Ecto neural progenitor cell (in vitro differentiated cells): Measurements from ENCODE around the gene B9D1.

Experiments used
- DNase-seq: peaks from one replicate; pipeline ENCODE4 v3.0.0-alpha.2; 2018; ENCODE audit warnings: low spot score

Gene B9D1

GRCh38 chr17:19319771-19320505 is 42.6 kb downstream of the B9D1 start:
- DNase-seq = no peak

DNA sequence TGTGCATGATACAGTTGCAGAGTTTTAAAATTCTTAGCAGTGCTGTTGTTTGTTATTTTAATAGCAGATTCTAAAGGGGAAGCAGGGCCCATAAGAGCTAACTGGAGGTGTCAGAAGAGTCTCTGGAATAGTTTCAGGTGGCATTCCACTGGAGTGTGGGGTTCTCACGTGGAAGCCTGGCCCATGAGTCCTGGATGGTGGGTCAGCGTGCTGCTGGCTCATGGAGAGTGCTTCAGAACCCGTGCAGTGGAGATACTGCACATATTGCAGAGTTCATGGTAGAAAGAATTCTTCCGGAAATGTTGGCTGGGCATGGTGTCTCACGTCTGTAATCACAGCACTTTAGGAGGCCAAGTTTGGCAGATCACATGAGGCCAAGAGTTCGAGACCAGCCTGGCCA is 43.9 kb downstream of the B9D1 start:
- no peak for DNase-seq

- peak; percentile 91 for DNase-seq
Observed at GRCh38 chr17:19317359-19318095, 45.0 kb downstream of the B9D1 start.

DNA sequence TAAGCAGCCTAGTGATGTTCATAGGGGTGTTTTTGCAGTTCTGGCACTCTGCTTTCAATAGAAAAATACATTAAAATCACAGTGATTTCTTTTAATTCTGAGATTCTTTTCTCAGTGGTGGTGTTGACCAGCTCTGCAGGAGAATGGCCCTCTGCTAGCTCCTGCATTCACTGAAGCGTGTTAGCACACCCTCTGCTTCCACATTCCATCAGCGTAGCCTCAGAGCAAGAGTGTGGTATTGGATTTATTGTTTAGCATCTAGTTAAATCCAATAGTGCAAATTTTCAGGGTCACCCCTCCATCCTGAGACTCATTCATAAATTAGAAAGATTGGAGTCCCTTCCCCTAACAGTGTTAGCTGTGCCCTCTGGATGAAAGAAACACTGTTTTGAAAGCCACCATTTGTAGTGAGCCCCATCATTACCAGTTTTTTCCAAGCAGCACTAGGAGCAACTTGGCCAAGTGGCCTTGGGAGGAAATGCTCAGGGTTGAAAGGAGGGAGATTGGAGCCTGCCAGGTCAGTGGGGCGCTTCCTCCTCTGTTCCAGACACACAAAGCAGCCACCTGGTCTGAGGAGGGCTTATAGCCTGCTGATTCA is 45.7 kb downstream of the B9D1 start:
- DNase-seq = no peak

- no peak for DNase-seq
Observed at GRCh38 chr17:19315104-19315503, 47.4 kb downstream of the B9D1 start.

GRCh38 chr17:19313746-19314651 is 48.5 kb downstream of the B9D1 start:
- no peak for DNase-seq

- no peak for DNase-seq
Observed at GRCh38 chr17:19313066-19313745, 49.3 kb downstream of the B9D1 start.

DNA sequence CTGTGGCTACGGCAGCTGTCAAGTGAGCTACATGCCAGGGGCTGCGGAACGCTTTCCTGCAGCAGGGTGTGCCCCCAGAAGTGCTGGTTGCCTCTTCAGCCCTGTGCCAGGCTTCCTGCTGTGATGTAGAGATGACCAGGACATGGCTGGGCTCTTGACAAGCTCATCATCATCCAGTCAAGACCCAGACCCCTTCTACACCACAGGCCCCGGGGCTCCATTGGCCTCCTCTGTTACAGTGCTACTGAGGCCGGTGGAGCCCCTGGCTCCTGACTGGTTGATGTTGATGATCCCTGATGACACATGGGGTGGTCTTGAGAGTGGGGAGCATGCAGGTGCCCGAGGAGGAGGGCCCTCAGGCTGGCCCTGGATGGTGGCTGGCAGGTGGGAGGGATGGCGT is 50.1 kb downstream of the B9D1 start:
- DNase-seq = no peak

DNA sequence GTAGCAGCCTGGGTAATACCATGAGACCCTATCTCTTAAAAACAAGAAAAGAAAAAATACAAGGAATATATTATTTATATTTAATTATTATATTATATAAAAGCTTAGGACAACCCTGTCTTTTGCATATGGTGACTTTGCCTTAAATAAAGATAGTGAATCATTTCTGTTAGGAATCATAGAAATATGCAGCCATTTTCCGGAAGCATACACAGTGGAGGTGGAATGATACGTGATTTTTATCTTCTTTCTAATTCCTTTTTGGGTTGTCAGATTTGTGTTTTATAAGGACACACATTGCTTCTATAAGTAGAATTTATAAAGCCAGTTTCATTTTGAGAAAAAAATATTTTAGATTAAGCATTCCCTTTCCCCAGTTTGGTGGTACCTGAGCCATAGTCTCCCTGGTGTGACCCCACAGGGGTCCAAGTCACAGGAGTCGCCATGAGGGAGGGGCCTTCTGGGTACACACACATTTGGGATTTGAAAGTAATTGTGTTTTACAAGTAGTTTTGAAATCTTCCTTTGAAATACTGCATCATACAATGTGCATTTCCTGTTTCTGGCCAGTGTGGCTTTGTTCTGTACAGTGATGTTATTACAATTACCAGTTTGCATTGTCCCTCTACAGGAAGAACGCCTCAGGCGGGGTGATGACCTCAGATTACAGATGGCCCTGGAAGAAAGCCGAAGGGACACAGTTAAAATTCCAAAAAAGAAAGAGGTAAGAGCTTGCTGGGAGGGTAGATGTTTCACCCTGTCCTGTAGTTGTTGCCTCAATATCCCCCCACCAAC is 50.9 kb downstream of the B9D1 start:
- no peak for DNase-seq

GRCh38 chr17:19311016-19311415 is 51.5 kb downstream of the B9D1 start:
- no peak for DNase-seq

DNA sequence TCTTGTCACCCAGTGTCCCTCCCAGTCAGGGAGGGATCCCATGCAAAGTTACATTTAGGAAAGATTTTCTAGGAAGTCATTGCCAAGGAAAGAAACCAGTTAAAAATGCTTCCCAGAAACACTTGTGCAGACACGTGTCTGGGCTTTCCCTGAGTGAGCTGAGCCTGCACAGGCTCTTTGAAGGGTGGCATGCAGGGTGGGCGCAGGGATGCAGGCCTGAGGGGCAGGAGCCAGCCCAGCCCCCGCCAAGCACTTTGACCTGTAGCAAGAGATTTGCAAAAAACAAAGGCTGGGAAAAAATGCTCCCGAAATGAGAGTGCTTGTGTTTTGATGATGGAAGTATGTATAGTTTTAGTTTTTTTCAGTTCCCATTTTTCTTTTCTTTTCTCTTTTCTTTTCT is 52.4 kb downstream of the B9D1 start:
- DNase-seq = no peak

DNA sequence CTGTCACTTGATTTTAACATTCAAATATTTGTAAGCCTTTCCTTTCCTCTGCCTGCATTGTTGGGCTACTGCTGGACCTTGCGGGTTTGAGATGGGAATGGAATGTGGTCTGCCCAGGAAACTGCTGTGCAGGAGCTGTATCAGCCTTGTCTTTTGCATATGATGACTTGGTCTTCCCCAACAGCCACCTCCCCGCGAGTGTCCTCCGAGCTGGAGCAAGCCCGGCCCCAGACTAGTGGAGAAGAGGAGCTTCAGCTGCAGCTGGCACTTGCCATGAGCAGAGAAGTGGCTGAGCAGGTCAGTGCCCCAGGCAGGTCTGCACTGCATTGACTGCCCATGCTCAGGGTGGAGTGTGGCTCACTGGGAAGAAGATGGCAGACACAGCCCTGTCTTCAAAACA is 52.8 kb downstream of the B9D1 start:
- DNase-seq = no peak

DNA sequence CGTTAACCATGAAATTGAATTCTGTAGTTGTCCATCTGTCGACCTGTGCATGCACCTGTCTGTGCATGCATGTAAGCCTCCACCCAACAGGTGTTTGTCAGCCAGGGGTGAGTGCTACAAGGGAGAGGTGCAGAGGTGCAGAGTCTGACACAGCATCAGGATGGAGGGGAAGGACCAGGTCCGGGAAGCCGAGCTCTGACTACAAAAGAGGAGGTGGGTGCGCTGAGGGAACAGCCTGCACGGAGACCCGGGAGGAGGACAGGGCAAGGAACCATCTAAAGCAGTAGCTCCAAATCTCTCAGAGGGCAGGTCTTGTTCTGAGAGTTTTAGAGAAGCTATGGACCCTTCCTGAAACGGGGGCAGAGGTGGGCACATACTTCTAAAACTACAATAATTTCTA is 54.1 kb downstream of the B9D1 start:
- no peak for DNase-seq

GRCh38 chr17:19307521-19307920 is 55.0 kb downstream of the B9D1 start:
- DNase-seq = no peak

- no peak for DNase-seq
Observed at GRCh38 chr17:19306160-19307111, 56.1 kb downstream of the B9D1 start.

DNA sequence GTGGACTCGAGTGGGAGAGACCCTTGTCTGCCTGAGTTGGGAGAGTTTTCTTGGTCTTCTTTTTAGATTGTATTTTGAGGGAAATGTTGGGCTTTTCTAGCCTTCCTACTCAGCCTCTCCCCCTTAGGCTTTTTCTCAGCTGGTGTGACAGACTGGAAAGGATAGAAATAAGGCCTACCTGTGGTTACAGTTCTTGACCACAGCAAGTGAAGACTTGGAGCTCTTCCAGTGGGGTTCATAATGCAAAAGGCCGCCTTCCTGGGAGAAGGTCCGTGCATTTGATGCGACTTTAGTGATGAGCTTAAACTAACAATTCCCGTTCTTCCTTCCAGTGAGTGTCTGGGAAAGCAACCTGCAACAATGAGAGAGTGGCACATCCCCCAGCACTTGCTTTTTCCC is 56.8 kb downstream of the B9D1 start:
- no peak for DNase-seq

GRCh38 chr17:19305256-19305655 is 57.3 kb downstream of the B9D1 start:
- no peak for DNase-seq

DNA sequence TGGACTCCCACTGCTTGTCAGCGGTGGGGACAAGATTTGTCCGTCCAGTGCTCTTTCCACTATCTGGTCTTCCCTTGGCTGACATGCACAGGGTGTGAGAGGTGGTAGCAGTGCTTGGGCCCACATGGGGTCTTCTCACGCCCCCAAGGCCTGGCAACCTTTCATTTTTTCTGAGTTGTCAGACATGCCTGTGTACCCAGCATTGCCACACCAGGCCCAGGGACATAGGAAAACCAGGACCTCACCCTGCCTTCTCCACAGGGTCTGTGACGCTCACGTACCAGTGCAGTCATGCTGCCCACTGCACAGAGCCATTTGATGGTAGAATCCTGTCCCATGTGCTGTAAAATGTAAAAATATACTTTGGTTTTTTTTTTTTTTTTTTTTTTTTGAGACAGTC is 57.8 kb downstream of the B9D1 start:
- DNase-seq = no peak

- DNase-seq = no peak
Observed at GRCh38 chr17:19304209-19304608, 58.3 kb downstream of the B9D1 start.

DNA sequence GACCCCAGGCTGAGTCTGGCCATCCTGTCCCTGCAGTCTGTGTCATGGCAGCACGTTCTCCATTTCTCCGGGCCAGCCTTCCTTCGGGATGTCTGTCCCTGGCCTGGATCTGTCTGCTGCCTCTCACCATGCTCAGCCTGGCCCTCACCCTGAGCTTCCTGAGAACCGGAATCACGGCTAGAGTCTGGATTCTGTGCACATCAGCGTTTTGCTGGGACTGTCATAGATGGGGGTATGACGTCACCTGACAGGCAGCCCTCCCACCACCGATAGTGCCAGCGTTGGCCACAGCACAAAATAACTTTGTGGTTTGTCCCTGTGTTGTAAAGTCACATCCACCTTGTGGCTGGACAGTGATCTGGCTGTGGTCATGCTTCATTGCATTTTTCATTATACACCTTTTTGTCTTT is 59.2 kb downstream of the B9D1 start:
- DNase-seq = no peak
